Activated CD4-positive, alpha-beta T cell treated with anti-CD3 and anti-CD28 coated beads, Interleukin-2, amount 10 ng/mL, durations not matched to agents 7 days and 5 days (primary cell): ENCODE measurements around the gene SLC25A6. TPM values are rescaled to one million over a fixed set of nuclear protein-coding genes. Genes with fewer than 3 reads are reported as not detected.
"Not testable (repeated sequence)": the region's sequence is repeated elsewhere in the genome, so short reads cannot be mapped to it uniquely, and the experiment has no call there.

ENCODE experiments used
- CTCF ChIA-PET: fragments of 350-600 bp; sonication (Branson Sonifier 250); formaldehyde crosslinking; loops from one replicate; lab custom pipeline; 2021; ENCODE audit warnings: antibody characterized with exemption; lab: Charles Lee
- POLR2A ChIA-PET: fragments of 350-600 bp; sonication (Branson Sonifier 250); formaldehyde crosslinking; loops from one replicate; lab custom pipeline; 2021; ENCODE audit warnings: antibody characterized with exemption; lab: Charles Lee
- DNase-seq: peaks from one replicate; pipeline ENCODE4 v3.0.0-alpha.2; 2020
- H3K27ac Mint-ChIP-seq: one replicate; pipeline ENCODE4 v1.8.0; 2021; ENCODE audit warnings: mild to moderate bottlenecking, moderate library complexity, mixed read lengths
- H3K27me3 Mint-ChIP-seq: one replicate; pipeline ENCODE4 v1.8.0; 2021; ENCODE audit warnings: mixed read lengths
- H3K36me3 Mint-ChIP-seq: one replicate; pipeline ENCODE4 v1.8.0; 2021; ENCODE audit warnings: low read depth, mixed read lengths
- H3K4me1 Mint-ChIP-seq: one replicate; pipeline ENCODE4 v1.8.0; 2021; ENCODE audit warnings: mixed read lengths
- H3K4me3 Mint-ChIP-seq: one replicate; pipeline ENCODE4 v1.8.0; 2021; ENCODE audit warnings: mild to moderate bottlenecking, moderate library complexity, mixed read lengths
- H3K9me3 Mint-ChIP-seq: one replicate; pipeline ENCODE4 v1.8.0; 2021; ENCODE audit warnings: mixed read lengths
- total RNA-seq, 2 experiments: library from RNA; stranded (reverse); gene quantifications; one replicate each; pipeline ENCODE4 v1.2.3, GENCODE V29; 2021

SLC25A6 gene
- total RNA-seq, 2 experiments from 2014 or later, result 259 to 261 TPM

GRCh38 chrX:1349606-1350005, 42.3 kb downstream of the SLC25A6 start:
- H3K27ac Mint-ChIP-seq, DNase-seq, H3K27me3 Mint-ChIP-seq, H3K4me3 Mint-ChIP-seq, CTCF ChIA-PET, POLR2A ChIA-PET, H3K4me1 Mint-ChIP-seq, H3K9me3 Mint-ChIP-seq: not testable (repeated sequence)
- peaks cover 15% of the 10 kb centered on the region for H3K36me3 Mint-ChIP-seq

- Mint-ChIP-seq H3K36me3 (peaks cover 25% of the 10 kb centered on the region), H3K4me1 (peaks cover 8% of the 10 kb centered on the region), H3K27ac (no peak overlapping the region), H3K9me3 (peaks cover 8% of the 10 kb centered on the region), H3K4me3 (no peak overlapping the region), H3K27me3 (no peaks in the 10 kb centered on the region)
- POLR2A ChIA-PET, result no interaction called here
- no peak for DNase-seq
- CTCF ChIA-PET, result no interaction called here
Measured at GRCh38 chrX:1341545-1342184, 50.2 kb downstream of the SLC25A6 start.

- H3K9me3 Mint-ChIP-seq, result peaks cover 9% of the 10 kb centered on the region
- peak overlapping the region; percentile 86 for H3K4me3 Mint-ChIP-seq
- H3K27me3 Mint-ChIP-seq, result peaks cover 1% of the 10 kb centered on the region
- no peak for DNase-seq
- ChIA-PET POLR2A (no interaction called here), CTCF (no interaction called here)
- H3K27ac Mint-ChIP-seq, result peak overlapping the region; percentile 89
- H3K4me1 Mint-ChIP-seq, result peaks cover 36% of the 10 kb centered on the region
- H3K36me3 Mint-ChIP-seq, result peaks cover 22% of the 10 kb centered on the region
Measured at GRCh38 chrX:1336948-1337779, 54.7 kb downstream of the SLC25A6 start.

- peak; percentile 34 for DNase-seq
- Mint-ChIP-seq H3K4me1 (peaks cover 36% of the 10 kb centered on the region), H3K27me3 (peaks cover 1% of the 10 kb centered on the region), H3K36me3 (peaks cover 16% of the 10 kb centered on the region), H3K27ac (peak within 1 kb of the TSS; percentile 89), H3K9me3 (peaks cover 7% of the 10 kb centered on the region), H3K4me3 (peak within 1 kb of the TSS; percentile 86)
- ChIA-PET CTCF (no interaction called here), POLR2A (no interaction called here)
Measured at GRCh38 chrX:1336331-1336943, 55.5 kb downstream of the SLC25A6 start, which contains the start of gene IL3RA. Gene IL3RA, plus strand, starts transcription at chrX:1336785. Its CDS starts 4,981 bp downstream, at chrX:1341766.

Other genes with a start within 250 kb of the SLC25A6 start
- gene CRLF2, start 179.5 kb downstream of the SLC25A6 start, total RNA-seq, result 1 to 10 TPM; 3.4 to 4.5 TPM
- under 1 TPM in 1 of 2 experiments, not detected in 1; 0.25 TPM for gene CSF2RA, start 123.3 kb downstream of the SLC25A6 start, total RNA-seq
- 1 to 10 TPM; 6.4 to 7.1 TPM for gene IL3RA, start 55.3 kb downstream of the SLC25A6 start, total RNA-seq
- gene ASMTL, start 60.8 kb upstream of the SLC25A6 start, total RNA-seq, result 10 to 100 TPM; 30.7 to 33.9 TPM
- 100 to 1,000 TPM in 1 of 2 experiments, 10 to 100 TPM in 1; 99.1 to 107 TPM for gene P2RY8, start 145.1 kb upstream of the SLC25A6 start, total RNA-seq
- 10 to 100 TPM; 61.6 to 66.5 TPM for gene AKAP17A, start 199.5 kb upstream of the SLC25A6 start, total RNA-seq
- not detected for gene ASMT, start 222.9 kb upstream of the SLC25A6 start, total RNA-seq